Measurements from ENCODE around the gene KAT2A.

Gene KAT2A

DNA sequence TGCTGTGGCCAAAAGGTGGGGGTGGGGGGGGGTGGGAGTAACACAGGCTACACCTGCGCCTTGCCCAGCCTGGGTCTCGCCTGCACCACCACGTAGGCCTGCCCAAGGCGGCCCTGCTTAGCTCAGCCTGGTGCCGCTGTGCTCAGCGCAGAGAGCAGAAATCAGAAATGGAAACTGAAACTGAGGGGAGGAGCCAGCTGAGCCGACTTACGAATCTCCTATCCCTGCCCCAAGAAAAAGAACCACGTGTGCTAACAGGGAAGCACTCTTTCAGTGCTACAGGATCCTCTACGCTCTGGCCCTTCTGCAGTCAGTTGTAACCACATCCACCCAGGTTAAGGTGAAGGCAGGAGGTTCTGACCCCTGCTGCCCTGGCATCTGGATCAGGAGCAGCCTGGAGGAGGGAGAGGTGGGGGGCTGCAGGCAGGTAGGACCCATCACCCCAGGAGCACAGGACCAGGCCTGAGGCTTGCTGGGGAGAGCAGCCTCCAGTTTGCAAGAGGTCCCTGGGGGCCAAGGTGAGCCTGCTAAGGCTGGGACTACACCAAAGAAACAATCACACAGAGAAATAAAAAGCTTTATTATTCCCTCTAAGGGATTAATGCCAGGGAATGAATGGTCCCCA, 8.5 kb downstream of the KAT2A start, which contains the start of gene DHX58:
Gene DHX58, minus strand, starts transcription at position 163 of the 625 bp plus-strand sequence. CDS start 822 bp downstream, outside the sequence.
- DNase-seq, result peak; percentile 63 to 85

GRCh38 chr17:42111871-42112551, 9.2 kb downstream of the KAT2A start:
- DNase-seq, result peak in 1 of 2 experiments; percentile 36

GRCh38 chr17:42111265-42111636, 9.9 kb downstream of the KAT2A start:
- no peak for DNase-seq

GRCh38 chr17:42110301-42111264, 10.6 kb downstream of the KAT2A start:
- DNase-seq, result no peak

GRCh38 chr17:42109086-42109485, 12.1 kb downstream of the KAT2A start:
- no peak for DNase-seq

DNA sequence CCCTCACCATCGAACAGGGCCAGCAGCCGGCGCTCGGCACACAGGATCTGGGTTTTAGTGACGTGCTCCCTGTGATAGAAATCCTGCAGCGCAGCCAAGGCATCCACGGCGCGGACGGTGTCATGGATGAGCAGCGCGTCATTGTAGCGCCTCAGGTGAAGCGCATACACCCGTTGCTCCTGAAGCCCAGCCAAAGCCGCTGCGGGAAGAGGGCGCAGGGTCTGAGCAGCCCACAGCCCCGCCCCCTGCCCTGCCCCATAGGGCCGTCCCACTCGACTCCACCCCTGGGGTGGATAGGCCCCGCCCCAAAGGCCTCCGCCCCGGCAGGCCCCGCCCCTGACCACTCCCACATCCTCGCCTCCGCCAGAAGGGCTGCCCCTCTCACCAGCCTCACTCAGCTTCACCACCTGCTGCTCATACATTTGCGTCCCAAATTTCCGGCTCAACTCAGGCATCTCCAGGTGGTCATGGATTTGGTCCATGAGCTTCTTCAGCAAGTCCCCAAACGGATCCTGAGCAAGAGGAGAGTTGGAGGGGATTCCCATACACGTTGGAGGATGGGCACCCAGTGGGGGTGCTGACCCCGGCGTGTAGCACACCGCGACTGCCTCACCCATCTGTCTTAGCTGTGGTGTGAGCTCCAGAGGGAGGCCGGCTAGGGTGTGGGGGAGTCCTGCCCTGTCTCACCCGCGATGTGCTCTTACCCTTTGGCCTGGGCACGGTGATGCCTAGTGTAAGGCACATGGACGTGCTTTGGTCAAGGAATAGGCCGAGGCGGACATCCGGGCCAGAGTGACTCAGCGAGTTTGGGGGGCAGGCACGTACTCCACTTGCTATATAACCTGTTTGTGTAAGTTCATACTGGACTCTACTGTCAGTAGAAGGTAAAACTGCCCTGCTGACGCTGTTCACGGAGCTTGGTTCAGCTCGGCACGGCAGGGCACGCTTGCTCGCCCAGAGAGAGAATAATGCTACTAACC, 13.3 kb downstream of the KAT2A start:
- DNase-seq, result peak; percentile 85 to 89

DNA sequence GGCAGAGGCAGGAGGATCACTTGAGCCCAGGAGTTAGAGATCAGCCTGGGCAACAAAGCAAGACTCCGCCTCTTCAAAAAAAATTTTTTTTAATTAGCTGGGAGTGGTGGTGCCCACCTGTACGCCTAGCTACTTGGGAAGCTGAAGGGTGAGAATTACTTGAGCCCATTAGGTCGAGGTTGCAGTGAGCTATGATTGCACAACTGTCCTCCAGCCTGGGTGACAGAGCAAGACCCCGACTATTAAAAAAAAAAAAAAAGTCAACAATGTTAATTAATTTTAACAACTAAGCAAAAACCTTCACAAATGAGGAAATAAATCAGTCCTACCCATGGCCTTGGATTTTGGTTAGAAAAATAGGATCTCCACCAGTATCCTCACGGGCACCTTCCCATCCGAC, 14.0 kb downstream of the KAT2A start:
- DNase-seq, result no peak

DNA sequence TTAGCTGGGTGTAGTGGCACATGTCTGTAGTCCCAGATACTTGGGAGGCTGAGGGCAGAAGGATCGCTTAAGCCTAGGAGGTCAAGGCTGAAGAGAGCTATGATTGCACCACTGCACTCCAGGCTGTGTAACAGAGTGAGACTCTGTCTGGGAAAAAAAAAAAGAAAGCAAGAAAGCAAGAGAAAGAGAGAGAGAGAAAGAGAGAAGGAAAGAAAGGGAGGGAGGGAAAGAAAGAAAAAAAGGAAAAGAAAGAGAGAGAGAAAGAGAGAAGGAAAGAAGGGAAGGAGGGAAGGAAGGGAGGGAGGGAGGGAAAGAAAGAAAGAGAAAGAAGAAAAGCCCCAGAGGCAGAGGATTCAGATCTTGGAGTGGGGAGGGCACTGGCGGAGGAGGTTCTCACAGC, 15.2 kb downstream of the KAT2A start:
- no peak for DNase-seq

DNA sequence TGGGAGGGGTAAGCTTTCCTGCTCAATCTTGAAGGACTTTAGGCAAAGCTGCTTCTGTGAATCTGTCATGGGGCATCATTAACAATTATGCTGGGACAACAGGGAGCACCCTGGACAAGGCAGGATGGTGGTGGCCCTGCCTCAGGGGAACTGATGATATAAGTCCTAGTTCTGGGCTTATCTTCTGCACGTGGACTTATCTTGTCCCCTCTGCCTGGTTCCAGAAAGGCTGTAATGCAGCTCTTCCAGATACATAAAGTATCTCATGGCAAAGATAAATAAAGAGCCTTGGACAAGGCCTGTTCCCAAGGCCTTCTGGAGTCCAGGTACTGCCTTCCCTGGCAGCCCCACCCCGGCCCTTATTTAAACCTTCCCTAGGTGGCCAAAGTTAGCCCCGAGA, 16.9 kb downstream of the KAT2A start:
- DNase-seq, result no peak

DNA sequence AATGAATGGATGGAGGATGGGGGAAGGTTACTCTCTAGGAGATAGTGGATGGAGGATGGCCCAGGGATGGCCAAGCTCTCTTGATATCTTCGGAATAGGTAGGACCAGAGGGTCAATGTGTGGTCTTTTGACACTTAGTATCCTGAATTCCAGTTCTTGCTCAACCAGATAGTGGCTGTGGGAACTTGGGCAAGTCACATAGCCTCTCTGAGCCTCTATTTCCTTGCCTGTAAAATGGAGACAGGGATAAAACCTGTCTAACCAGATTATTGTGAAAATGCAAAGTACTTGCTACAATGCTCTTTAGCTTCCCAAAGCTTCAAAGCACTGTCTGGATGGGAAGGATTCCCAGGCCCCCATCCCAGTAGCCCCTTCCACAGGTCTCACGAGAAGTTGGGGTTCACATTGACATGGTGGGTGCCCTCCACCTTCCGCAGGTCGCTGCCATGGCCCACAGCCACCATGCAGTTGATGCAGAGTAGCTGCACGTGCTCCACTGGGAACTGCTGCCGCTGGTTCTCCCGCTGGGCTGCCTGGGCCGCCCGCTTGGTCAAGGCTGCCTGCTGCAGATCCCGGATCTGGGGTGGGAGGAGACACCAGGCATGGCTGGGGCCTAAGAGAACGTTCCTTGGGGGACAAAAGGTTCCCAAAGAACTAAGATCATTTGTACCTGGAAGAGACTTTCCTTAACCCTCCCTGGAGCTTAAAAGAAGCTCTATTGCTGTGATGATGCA, 17.8 kb downstream of the KAT2A start:
- DNase-seq, result no peak

- DNase-seq, result peak; percentile 43 to 65
These were observed 19.5 kb downstream of the KAT2A start for GRCh38 chr17:42101513-42102292.

- DNase-seq, result no peak
These were observed 22.3 kb downstream of the KAT2A start for GRCh38 chr17:42098730-42099399.

DNA sequence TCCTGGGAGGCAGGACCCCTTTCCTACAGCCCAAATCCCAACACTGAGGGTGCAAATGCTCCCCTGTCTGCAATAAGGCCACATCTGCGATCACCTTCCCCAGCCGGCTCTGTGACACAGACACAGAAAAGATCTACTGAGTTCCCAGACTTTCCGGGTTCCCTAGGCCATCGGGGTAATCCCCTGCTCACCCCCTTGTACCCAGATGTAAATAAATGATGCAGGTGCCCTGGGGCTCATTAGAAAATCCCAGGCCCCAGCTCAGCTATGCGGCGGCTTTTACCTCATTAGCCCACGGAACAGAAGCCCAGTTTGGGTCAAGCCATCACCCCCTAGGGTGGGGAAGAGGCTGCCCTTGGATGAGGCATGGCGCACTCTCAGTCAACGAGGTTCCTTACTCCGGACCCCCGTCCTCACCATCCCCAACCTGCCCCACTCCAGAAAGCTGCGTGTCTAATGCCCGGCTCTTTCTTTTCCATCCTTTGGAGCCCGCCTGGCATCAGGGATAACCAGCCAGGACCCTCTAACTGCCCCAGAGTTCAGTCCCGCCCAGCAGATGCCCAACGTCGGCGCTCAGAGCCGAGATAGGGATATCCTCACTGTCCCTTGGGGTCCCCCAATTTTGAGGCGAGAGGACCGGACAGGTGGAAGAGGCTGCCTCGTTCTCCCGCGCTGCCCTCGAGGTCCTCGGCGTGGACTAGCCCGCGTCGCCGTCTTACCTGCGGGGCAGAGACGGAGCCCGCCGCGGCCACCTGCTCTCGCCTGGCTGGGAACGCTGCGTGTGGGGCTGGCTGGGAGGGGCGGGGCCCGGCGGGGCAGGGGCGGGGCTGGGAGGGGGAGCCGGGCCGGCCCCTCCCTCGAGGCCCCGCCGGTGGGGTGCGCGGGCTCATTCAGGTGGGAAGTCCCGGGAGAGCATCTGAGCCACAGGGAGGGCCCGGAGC, 23.2 kb downstream of the KAT2A start, which contains the start of gene ZNF385C:
Gene ZNF385C, minus strand, starts transcription at position 783 of the 941 bp plus-strand sequence. CDS start 35,417 bp downstream, outside the sequence.
- DNase-seq, result peak; percentile 35 to 64

GRCh38 chr17:42096360-42097111, 24.6 kb downstream of the KAT2A start:
- DNase-seq, result no peak

GRCh38 chr17:42094375-42095069, 26.6 kb downstream of the KAT2A start:
- no peak for DNase-seq

DNA sequence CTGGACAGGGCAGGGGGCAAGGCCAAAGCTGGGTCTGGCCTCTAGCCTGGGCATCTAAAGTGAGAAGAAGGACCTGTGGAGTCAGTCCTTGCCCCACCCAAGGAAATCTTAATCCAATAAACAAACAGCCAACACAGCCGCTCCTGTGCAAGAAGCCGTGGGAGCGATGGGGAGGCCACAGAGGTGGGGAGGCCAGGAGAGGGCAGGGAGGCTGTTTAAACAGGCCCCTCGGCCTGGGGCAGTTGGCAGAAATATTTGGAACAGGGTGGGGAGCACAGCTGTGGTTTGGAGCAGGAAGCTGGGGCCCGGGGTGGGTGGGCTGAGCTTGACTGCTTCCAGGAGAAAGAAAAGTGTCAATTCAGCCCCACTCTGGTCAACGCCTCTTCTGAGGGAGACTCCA, 28.2 kb downstream of the KAT2A start:
- DNase-seq, result no peak
